HCT116 (cell line): Measurements from ENCODE around the gene POFUT1. TPM values are rescaled to one million over a fixed set of nuclear protein-coding genes. Genes with fewer than 3 reads are reported as not detected.

Experiments
- ATAC-seq: fragments of 200-7000 bp; cut with Tn5 transposase; 2 replicates; pipeline ENCODE4 v1.9.1; 2020; ENCODE audit warnings: mild to moderate bottlenecking, moderate library complexity
- BruUV-seq: library from RNA; stranded (reverse); fragments of 400-500 nt; replicated peaks from 2 replicates; lab custom pipeline; 2021; lab: Mats Ljungman, UMichigan
- CTCF ChIA-PET: fragments of 300-600 bp; sonication (Branson Sonifier 250); formaldehyde crosslinking; loops from one replicate; lab custom pipeline; 2021; ENCODE audit warnings: antibody characterized with exemption; lab: Charles Lee
- POLR2A ChIA-PET: fragments of 300-600, 350-600 bp; sonication (Branson Sonifier 250); formaldehyde crosslinking; loops from one replicate; lab custom pipeline; 2021; ENCODE audit warnings: antibody characterized with exemption; lab: Charles Lee
- RAD21 ChIA-PET, 2 experiments: fragments of 300-600 bp; sonication (Branson Sonifier 250); formaldehyde crosslinking; loops; one replicate each; lab custom pipeline; 2023; ENCODE audit warnings: low total read pairs in 2 of 2; ENCODE audit not compliant: uncharacterized antibody in 2 of 2, unreplicated experiment in 2 of 2, low non-redundant PET in 1 of 2; lab: Charles Lee
- DNase-seq: peaks from one replicate; pipeline ENCODE4 v3.0.0-alpha.2; 2010; ENCODE audit warnings: low read depth, low spot score
- H2AFZ ChIP-seq: fragments of 200-600 bp; shearing (Covaris generic), sonication (generic); 2 replicates; pipeline ENCODE4 v1.6.1; 2017; ENCODE audit warnings: low read depth, mixed run types, mixed read lengths, antibody characterized with exemption, low read length; ENCODE audit not compliant: poor library complexity, severe bottlenecking
- H3K27ac ChIP-seq: 2 replicates; pipeline ENCODE4 v1.5.1; 2012; ENCODE audit warnings: low read depth, low read length
- H3K27me3 ChIP-seq: fragments of 200-600 bp; sonication (generic); 2 replicates; pipeline ENCODE4 v1.6.1; 2016; ENCODE audit warnings: mixed run types, low read length, mixed read lengths; ENCODE audit not compliant: insufficient read depth
- H3K36me3 ChIP-seq, 2 experiments: fragments of 200-500 bp in 1 of 2; fragments of 200-600 bp in 1 of 2; sonication (Bioruptor generic) in 1 of 2; sonication (generic) in 1 of 2; 2 replicates each; pipeline versions ENCODE4 v1.5.1 to v1.6.1; 2014 to 2016; ENCODE audit warnings: low read length in 2 of 2, inconsistent platforms in 1 of 2, mixed read lengths in 1 of 2, mixed run types in 1 of 2; ENCODE audit not compliant: insufficient read depth in 2 of 2, control insufficient read depth in 1 of 2
- H3K4me1 ChIP-seq, 2 experiments: fragments of 200-600 bp in 1 of 2; sonication (generic) in 1 of 2; 2 replicates each; pipeline versions ENCODE4 v1.5.1 to v1.6.1; 2012 to 2017; ENCODE audit warnings: low read length in 2 of 2, inconsistent platforms in 1 of 2, mild to moderate bottlenecking in 1 of 2, mixed read lengths in 1 of 2, mixed run types in 1 of 2, moderate library complexity in 1 of 2; ENCODE audit not compliant: insufficient read depth in 2 of 2, control insufficient read depth in 1 of 2
- H3K4me2 ChIP-seq: fragments of 200-600 bp; sonication (generic); 2 replicates; pipeline ENCODE4 v1.6.1; 2017; ENCODE audit warnings: mixed run types, low read length, mixed read lengths
- H3K4me3 ChIP-seq, 2 experiments: fragments of 200-600 bp in 1 of 2; sonication (generic) in 1 of 2; replicated peaks in 1 of 2; 2 replicates each; pipeline ENCODE4 v1.5.1; 2011 to 2016; ENCODE audit warnings: low read length in 2 of 2, control low read depth in 1 of 2, low read depth in 1 of 2, mild to moderate bottlenecking in 1 of 2, mixed read lengths in 1 of 2, mixed run types in 1 of 2
- H3K79me2 ChIP-seq: fragments of 200-600 bp; sonication (generic); 2 replicates; pipeline ENCODE4 v1.6.1; 2017; ENCODE audit warnings: mild to moderate bottlenecking, mixed run types, low read length, moderate library complexity, mixed read lengths; ENCODE audit not compliant: insufficient read depth
- H3K9ac ChIP-seq: fragments of 200-600 bp; sonication (generic); 2 replicates; pipeline ENCODE4 v1.6.1; 2016; ENCODE audit warnings: low read length, mixed read lengths
- H3K9me2 ChIP-seq: fragments of 200-600 bp; sonication (generic), shearing (Covaris generic); 2 replicates; pipeline ENCODE4 v1.6.1; 2017; ENCODE audit warnings: mixed run types, mild to moderate bottlenecking, moderate library complexity; ENCODE audit not compliant: insufficient read depth
- H3K9me3 ChIP-seq, 2 experiments: fragments of 200-500 bp in 1 of 2; fragments of 200-600 bp in 1 of 2; sonication (Bioruptor generic) in 1 of 2; sonication (generic) in 1 of 2; 2 replicates each; pipeline ENCODE4 v1.6.1; 2014 to 2017; ENCODE audit warnings: low read length in 2 of 2, mixed read lengths in 2 of 2, inconsistent platforms in 1 of 2, low read depth in 1 of 2, mild to moderate bottlenecking in 1 of 2, mixed run types in 1 of 2, moderate library complexity in 1 of 2; ENCODE audit not compliant: control insufficient read depth in 1 of 2, insufficient read depth in 1 of 2
- H4K20me1 ChIP-seq: fragments of 200-600 bp; sonication (generic), shearing (Covaris generic); 2 replicates; pipeline ENCODE4 v1.6.1; 2017; ENCODE audit warnings: mixed run types, mild to moderate bottlenecking, moderate library complexity; ENCODE audit not compliant: insufficient read depth
- ATF3 ChIP-seq: IDR thresholded peaks from 2 replicates; pipeline ENCODE4 v1.6.1; 2012
- CBX3 ChIP-seq: IDR thresholded peaks from 2 replicates; pipeline ENCODE4 v1.6.1; 2012; ENCODE audit warnings: low read depth
- EZH2 ChIP-seq: fragments of 200-600 bp; sonication (generic); IDR thresholded peaks from 2 replicates; pipeline ENCODE4 v1.6.1; 2017; ENCODE audit warnings: antibody characterized with exemption, mixed run types
- JUND ChIP-seq: IDR thresholded peaks from 2 replicates; pipeline ENCODE4 v1.6.1; 2012
- MAX ChIP-seq: IDR thresholded peaks from 2 replicates; pipeline ENCODE4 v1.6.1; 2012
- POLR2A ChIP-seq: IDR thresholded peaks from 2 replicates; pipeline ENCODE4 v1.7.0; 2011; ENCODE audit warnings: borderline replicate concordance; ENCODE audit not compliant: insufficient read depth, insufficient read length; ENCODE audit errors: extremely low read depth
- POLR2AphosphoS5 ChIP-seq: IDR thresholded peaks from 2 replicates; pipeline ENCODE4 v1.6.1; 2011; ENCODE audit warnings: mild to moderate bottlenecking, low read depth, low read length, moderate library complexity
- RAD21 ChIP-seq: IDR thresholded peaks from 2 replicates; pipeline ENCODE4 v1.6.1; 2012; ENCODE audit warnings: low read depth, mild to moderate bottlenecking
- SIN3A ChIP-seq: IDR thresholded peaks from 2 replicates; pipeline ENCODE4 v1.6.1; 2012; ENCODE audit warnings: low read depth
- SP1 ChIP-seq: IDR thresholded peaks from 2 replicates; pipeline ENCODE4 v1.6.1; 2012; ENCODE audit warnings: low read depth
- SRF ChIP-seq: IDR thresholded peaks from 2 replicates; pipeline ENCODE4 v1.6.1; 2012; ENCODE audit warnings: low read depth
- TCF7L2 ChIP-seq: IDR thresholded peaks from 2 replicates; pipeline ENCODE4 v1.7.0; 2011; ENCODE audit warnings: borderline replicate concordance, inconsistent platforms; ENCODE audit not compliant: insufficient read depth, insufficient read length; ENCODE audit errors: extremely low read depth
- ZBTB33 ChIP-seq: IDR thresholded peaks from 2 replicates; pipeline ENCODE4 v1.6.1; 2011; ENCODE audit warnings: mild to moderate bottlenecking, low read length, moderate library complexity; ENCODE audit not compliant: insufficient replicate concordance; ENCODE audit errors: extremely low read depth
- intact Hi-C: fragments of 100-400 bp; cut with micrococcal nuclease; formaldehyde crosslinking; loops from 2 replicates; pipeline ENCODE4 v1.10.0; 2022
- total RNA-seq: library from RNA; stranded (reverse); gene quantifications from one replicate; pipeline ENCODE4 v1.2.1, GENCODE V29; 2021; ENCODE audit not compliant: unreplicated experiment

Gene POFUT1
- total RNA-seq, 1 experiment from 2014 or later, result 34.5 TPM

GRCh38 chr20:32160341-32160740 is 47.3 kb upstream of the POFUT1 start:
- intact Hi-C loops, result no loop called here
- H3K27ac ChIP-seq, result no peak overlapping the region
- no peak for TF ChIP-seq POLR2A
- no peak for TF ChIP-seq SRF
- no peaks in the 10 kb centered on the region for H3K4me1 ChIP-seq
- POLR2A ChIA-PET, result no interaction called here
- ATAC-seq (no peak), DNase-seq (no peak)
- H3K27me3 ChIP-seq, result no peaks in the 10 kb centered on the region
- RAD21 ChIA-PET, result no interaction called here
- no peak overlapping the region for H3K9ac ChIP-seq
- no peaks in the 10 kb centered on the region for H3K9me2 ChIP-seq
- no peaks in the 10 kb centered on the region for H3K9me3 ChIP-seq
- BruUV-seq, result no TSS peak
- no peaks in the 10 kb centered on the region for H4K20me1 ChIP-seq
- peaks cover 26 to 52% of the 10 kb centered on the region in 2 experiments for H3K36me3 ChIP-seq
- CTCF ChIA-PET, result no interaction called here
- no peak overlapping the region for H3K4me3 ChIP-seq
- H2AFZ ChIP-seq, result no peak overlapping the region
- H3K4me2 ChIP-seq, result no peak overlapping the region
- no peaks in the 10 kb centered on the region for H3K79me2 ChIP-seq

GRCh38 chr20:32162351-32162750 is 45.3 kb upstream of the POFUT1 start:
- TF ChIP-seq ZBTB33, result no peak
- TF ChIP-seq RAD21, result no peak
- TF ChIP-seq JUND, result no peak
- no peak for TF ChIP-seq EZH2
- TF ChIP-seq SP1, result no peak
- TF ChIP-seq ATF3, result no peak
- TF ChIP-seq MAX, result no peak
- TF ChIP-seq SIN3A, result no peak
- no peak for TF ChIP-seq CBX3
- TF ChIP-seq SRF, result no peak
- no peak for TF ChIP-seq POLR2AphosphoS5
- no peak for TF ChIP-seq POLR2A
- no peak for TF ChIP-seq TCF7L2
- TF ChIP-seq, all 23 proteins: peak for 0
- Histone ChIP-seq H3K27me3 (no peaks in the 10 kb centered on the region), H3K4me3 (no peak overlapping the region), H3K79me2 (no peaks in the 10 kb centered on the region), H2AFZ (no peak overlapping the region), H3K27ac (no peak overlapping the region), H3K4me1 (no peaks in the 10 kb centered on the region), H3K9me3 (no peaks in the 10 kb centered on the region), H3K9ac (no peak overlapping the region), H3K4me2 (no peak overlapping the region), H3K9me2 (no peaks in the 10 kb centered on the region), H3K36me3 (peaks cover 34 to 51% of the 10 kb centered on the region in 2 experiments), H4K20me1 (no peaks in the 10 kb centered on the region)
- BruUV-seq, result no TSS peak
- CTCF ChIA-PET, result no interaction called here
- POLR2A ChIA-PET, result no interaction called here
- DNase-seq, result no peak
- RAD21 ChIA-PET, result no interaction called here
- no peak for ATAC-seq
- intact Hi-C loops, result no loop called here
